Prostate gland (tissue), 2 donors: Measurements from ENCODE around the gene CCDC124.

Experiments
- POLR2A ChIP-seq: fragments of 450-650 bp; IDR thresholded peaks from one replicate; pipeline ENCODE4 v1.6.1; 2016; ENCODE audit warnings: antibody characterized with exemption, mild to moderate bottlenecking
- TF ChIP-seq, protein P1 (sequence below), 4 experiments: fragments of 200-600 bp in 2 of 4; fragments of 450-650 bp in 2 of 4; sonication (generic) in 2 of 4; IDR thresholded peaks; 1 replicate in 3 of 4; 2 replicates in 1 of 4; pipeline ENCODE4 v1.5.1; 2016 to 2019; ENCODE audit warnings: antibody characterized with exemption in 4 of 4, mild to moderate bottlenecking in 2 of 4, moderate library complexity in 2 of 4

DNA sequence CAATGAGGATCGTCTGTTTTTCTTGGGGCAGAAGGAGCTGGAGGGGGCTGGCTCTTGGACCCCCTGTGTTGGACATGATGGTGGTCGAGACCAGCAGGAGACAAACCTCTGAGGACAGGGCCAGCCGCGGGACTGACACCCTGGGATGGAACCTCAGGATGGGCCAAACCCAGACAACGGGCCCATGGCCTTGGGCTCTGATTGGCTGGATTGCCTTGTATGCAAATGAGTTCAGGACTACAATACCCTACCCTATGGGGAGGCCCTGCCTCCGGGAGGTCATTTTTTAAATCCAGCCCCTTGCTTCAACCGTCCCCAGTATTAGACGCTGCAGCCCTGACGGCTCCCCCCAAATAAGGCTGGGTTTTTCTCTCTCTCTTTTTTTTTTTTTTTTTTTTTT is 39.0 kb upstream of the CCDC124 start:
- TF ChIP-seq POLR2A, result no peak
- TF ChIP-seq, protein P1, sequence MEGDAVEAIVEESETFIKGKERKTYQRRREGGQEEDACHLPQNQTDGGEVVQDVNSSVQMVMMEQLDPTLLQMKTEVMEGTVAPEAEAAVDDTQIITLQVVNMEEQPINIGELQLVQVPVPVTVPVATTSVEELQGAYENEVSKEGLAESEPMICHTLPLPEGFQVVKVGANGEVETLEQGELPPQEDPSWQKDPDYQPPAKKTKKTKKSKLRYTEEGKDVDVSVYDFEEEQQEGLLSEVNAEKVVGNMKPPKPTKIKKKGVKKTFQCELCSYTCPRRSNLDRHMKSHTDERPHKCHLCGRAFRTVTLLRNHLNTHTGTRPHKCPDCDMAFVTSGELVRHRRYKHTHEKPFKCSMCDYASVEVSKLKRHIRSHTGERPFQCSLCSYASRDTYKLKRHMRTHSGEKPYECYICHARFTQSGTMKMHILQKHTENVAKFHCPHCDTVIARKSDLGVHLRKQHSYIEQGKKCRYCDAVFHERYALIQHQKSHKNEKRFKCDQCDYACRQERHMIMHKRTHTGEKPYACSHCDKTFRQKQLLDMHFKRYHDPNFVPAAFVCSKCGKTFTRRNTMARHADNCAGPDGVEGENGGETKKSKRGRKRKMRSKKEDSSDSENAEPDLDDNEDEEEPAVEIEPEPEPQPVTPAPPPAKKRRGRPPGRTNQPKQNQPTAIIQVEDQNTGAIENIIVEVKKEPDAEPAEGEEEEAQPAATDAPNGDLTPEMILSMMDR (IDR thresholded peaks at IDR 0.05), result no peak
